NCI-H82 treated with DMSO at 0.1 percent for 48 hours (cell line): ENCODE data around the gene RTF2.

Experiments used
- DNase-seq: peaks from one replicate; lab custom pipeline; 2025; ENCODE audit not compliant: unreplicated experiment; lab: John Stamatoyannopoulos, UW

Gene RTF2

DNA sequence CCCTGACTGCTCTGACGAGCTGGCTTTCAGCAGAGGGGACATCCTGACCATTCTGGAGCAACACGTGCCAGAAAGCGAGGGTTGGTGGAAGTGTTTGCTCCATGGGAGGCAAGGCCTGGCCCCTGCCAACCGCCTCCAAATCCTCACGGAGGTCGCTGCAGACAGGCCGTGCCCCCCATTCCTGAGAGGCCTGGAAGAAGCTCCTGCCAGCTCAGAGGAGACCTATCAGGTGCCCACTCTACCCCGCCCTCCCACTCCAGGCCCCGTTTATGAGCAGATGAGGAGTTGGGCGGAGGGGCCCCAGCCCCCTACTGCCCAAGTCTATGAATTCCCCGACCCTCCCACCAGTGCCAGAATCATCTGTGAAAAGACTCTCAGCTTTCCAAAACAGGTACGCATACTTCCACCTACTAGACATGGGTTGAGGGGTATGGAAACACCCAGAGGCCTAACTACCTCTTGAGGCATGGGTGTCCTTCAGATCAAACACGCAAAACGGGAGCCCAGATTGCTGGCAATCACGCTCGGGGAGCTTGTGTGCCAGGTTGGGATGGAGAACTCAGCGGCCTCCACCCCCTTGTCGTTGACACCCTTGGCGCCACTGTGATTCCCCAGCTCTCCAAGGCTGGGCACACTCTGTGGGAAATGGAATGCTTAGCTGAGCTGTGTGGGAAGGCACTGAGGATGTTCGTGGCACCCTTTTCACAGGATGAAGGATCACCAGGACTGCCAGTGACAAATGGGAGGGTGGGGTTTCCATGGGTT, 31.0 kb upstream of the RTF2 start:
- no peak for DNase-seq

- no peak for DNase-seq
Observed at GRCh38 chr20:56438284-56438683, 30.1 kb upstream of the RTF2 start.

GRCh38 chr20:56439771-56440291, 28.6 kb upstream of the RTF2 start:
- no peak for DNase-seq

- no peak for DNase-seq
Observed at GRCh38 chr20:56440346-56441007, 27.9 kb upstream of the RTF2 start.

GRCh38 chr20:56442389-56443365, 25.8 kb upstream of the RTF2 start:
- no peak for DNase-seq

DNA sequence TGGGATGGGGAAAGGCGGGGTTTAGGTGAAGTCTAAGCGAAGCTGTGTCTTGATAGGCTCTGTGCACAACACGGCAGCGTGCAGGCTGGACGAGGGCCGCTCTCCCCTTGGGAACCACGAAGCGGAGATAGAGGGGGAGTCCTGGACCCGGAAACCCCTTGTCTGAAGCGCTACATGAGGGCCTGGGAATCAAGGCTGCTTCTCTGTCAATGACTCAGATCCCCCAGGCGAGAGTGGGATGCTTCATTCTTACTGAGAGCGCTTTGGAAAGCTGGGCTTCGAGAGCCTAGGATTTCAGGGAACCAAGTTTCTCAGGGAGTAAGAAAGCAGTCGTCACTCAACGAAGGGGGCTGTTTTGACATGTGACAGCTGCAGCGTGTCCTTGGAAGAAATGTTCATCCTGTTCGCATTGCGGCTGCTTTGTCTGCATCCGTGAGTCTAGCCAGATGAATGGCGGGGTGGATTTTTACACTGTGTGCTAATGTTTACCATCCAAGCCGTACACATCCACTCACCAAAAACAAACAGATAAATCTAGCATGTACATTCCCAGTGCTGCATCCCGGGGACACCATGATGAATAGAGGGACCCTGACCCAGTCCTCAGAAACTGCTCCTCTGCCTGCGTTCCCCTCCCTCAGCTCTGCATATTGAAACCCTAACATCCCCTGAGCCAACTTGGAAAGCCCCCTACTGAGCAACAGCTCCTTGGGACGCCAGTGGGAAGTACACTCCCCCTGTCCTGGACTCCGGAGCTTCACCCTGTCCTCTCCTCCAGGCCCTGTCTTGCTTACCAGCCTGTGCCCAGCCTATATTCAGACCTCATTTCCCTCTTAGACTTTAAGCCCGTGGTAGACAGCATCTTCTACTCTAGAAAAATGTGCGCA, 24.5 kb upstream of the RTF2 start:
- DNase-seq: no peak

DNA sequence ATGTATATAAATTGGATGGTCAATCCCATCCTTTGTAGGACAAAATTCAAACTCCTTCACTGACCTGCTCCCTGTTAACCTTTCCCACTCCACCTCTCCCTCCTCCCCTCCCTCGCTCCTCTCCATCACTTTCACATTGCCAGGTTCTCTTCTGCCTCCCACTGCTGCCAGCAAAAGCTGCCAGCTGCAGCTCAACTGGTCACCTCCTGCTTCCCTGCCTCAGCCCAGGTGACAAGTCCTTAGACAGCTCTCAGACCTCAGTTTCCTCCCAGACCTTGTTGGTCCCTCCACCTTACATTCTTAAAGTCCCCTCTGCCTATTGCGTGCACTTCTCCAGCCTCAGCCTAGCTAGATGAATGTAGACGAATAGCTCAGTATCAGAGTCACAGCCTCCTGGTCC, 23.3 kb upstream of the RTF2 start:
- no peak for DNase-seq

DNA sequence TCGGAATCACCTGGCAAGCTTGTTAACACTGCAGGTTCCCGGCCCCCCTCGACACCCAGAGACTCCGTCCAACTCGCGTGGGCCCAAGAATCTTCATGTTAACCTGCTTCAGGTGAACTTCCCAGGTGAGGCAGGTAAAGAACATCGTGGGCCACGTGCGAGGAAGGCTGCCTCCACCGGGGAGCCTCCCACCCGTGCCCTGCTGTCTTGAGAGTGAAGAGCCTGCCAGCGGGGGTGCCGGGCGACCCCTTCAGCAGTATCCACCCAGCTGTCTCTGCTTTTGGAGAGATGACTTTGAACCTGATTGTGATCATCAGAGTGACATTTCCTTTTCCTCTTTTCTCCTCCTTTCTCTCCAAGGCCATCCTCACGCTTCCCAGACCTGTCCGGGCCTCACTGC, 22.9 kb upstream of the RTF2 start:
- no peak for DNase-seq

- no peak for DNase-seq
Observed at GRCh38 chr20:56447227-56447626, 21.2 kb upstream of the RTF2 start.

DNA sequence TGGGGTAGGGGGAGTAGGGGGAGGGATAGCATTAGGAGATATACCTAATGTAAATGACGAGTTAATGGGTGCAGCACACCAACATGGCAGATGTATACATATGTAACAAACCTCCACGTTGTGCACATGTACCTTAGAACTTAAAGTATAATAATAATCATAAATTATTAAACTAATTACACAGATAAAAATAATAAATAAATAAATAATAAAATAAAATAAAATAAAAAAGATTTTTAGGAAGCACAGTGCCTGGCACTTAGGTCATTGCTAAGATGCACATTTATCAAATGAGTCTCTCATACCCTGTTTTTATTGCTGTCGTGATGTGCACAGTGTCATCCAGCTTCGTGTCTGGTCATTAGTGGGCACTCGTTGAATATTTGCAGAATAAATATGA, 19.0 kb upstream of the RTF2 start:
- no peak for DNase-seq

DNA sequence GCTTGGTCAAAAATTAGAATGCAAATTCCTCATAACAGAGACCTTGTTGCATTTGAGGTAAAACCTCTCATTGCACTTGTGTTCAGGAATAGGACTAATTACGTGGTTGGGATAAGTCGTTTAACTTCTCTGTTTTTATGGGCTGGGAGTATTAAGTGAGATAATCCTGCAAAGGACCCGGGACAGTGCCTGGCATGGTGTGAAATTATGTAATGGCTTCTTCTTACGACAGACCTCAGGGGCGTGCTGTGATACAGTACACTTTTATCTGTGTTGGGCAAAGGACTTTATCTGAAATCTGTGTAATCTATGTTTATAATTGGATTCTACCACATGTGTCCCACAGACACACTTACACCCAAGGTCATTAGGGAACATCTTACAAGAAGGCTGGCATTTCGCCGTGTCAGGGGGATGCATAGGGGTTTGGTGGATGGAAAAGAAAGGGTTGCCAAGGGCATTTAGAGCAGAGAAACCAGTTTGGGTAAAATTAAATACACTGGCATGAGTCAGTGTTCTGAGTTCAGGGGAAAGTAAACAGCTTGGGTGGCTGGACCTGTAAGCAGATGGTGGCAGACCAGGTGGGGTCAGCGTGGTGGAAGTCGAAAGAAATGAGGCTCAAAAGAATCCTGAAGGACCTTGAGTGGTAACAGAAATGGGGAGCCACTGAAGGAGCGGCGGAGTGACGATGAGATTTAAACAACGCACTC, 17.2 kb upstream of the RTF2 start:
- no peak for DNase-seq

DNA sequence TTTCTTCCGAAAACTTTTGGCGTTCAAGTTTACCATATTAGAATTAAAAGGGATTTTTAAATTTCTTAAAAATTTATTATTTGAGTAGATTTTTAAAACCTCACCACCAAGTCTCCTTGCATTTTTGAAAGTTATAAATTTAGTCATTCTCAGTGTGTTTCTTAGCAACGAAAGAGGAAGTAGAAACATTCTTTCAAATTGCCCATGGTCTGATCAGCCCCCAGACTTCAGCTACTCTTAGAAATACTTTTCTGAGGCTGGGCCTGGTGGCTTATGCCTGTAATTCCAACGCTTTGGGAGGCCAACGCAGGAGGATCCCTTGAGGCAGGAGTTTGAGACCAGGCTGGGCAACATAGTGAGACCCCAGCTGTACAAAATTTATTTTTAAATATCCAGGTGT, 15.1 kb upstream of the RTF2 start:
- no peak for DNase-seq

DNA sequence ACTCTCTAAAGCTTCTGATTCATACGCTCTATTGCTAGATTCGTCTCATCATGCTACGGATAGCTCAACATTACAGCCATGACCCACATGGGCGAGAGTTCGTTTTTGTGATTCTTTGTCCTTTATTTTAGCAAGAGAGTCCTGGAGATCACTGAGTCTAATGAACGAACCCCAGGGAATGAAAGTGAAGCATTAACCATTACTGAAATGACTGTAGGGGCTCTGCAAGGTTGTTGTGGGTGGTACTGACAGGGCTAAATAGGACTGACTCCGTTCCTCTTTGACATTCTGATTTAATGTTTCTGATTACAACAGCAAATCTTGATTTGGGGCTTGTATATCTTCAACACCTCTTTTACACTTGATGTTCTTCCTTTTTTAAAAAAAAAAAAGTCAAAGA, 13.7 kb upstream of the RTF2 start:
- DNase-seq: no peak

DNA sequence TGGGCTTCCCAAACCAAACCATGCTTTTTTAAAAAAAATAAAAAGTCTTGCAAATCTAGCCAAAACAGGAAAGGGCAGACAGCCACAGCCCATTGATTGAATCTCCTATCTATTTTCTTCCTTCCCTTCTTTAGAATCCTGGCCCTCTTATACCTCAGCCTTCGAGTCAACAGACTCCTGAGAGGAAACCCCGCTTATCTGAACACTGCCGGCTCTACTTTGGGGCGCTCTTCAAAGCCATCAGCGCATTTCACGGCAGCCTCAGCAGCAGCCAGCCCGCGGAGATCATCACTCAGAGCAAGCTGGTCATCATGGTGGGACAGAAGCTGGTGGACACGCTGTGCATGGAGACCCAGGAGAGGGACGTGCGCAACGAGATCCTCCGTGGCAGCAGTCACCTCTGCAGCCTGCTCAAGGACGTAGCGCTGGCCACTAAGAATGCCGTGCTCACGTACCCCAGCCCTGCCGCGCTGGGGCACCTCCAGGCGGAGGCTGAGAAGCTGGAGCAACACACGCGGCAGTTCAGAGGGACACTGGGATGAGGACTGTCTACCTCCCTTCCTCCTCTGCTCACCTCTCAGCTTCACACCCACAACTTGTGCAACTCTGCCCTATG, 10.1 kb upstream of the RTF2 start:
- DNase-seq: no peak

GRCh38 chr20:56460459-56460858, 8.0 kb upstream of the RTF2 start:
- no peak for DNase-seq

DNA sequence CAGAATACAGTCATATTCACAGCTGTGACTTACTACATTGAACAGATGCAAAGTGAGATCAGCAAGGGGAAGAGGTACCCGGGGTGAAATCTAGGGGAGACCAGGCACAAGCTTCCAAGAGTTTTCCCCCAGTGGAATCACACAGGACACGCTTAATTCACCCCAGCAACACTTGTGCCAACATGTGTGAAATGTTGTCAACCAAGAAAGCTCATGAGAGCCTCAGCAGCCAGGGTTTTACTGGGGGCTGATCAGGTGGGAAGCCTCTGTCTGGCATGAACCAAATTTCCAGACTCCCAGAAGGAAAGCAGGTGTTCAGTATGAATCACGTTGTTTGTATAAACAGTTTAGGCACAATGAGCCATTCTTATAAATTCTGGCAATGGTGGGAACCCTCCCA, 6.9 kb upstream of the RTF2 start:
- no peak for DNase-seq

- DNase-seq: no peak
Observed at GRCh38 chr20:56463428-56463827, 5.0 kb upstream of the RTF2 start.

- DNase-seq: no peak
Observed at GRCh38 chr20:56465997-56466396, 2.4 kb upstream of the RTF2 start.

GRCh38 chr20:56467968-56468315, 485 bp upstream of the RTF2 start:
- DNase-seq: no peak

DNA sequence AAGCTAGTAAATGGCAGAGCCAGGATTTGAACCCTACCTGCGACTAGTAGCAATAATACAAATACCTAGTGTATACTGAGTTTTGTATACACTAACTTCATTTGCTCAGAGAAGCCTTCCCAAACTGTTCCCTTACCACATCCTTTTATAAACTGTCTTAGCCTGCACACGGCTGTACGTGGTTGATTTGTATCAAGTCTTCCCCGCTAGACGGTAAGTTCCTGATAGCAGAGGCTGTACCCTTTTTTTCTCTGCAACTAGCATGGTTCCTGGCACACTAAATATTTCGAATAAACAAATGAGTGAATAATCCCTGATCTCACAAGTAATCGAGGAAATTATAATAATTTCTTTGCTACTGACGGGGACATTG, 636 bp downstream of the RTF2 start:
- DNase-seq: no peak
